ENCODE measurements around the gene PBOV1.

Gene PBOV1

GRCh38 chr6:138182939-138183789 is 35.1 kb downstream of the PBOV1 start:
- no peak for TF ChIP-seq CTCF (conservative IDR thresholded peaks at IDR 0.05)
- TF ChIP-seq ZFX (IDR thresholded peaks at IDR 0.05) = no peak
- peak overlapping the region; percentile 6; the same call in 1 of the 2 replicates for H3K27ac ChIP-seq

- no peak overlapping the region for H3K27ac ChIP-seq
- TF ChIP-seq CTCF (conservative IDR thresholded peaks at IDR 0.05) = no peak
- no peak for TF ChIP-seq ZFX (IDR thresholded peaks at IDR 0.05)
These were observed 41.5 kb downstream of the PBOV1 start for GRCh38 chr6:138176652-138177232.

- TF ChIP-seq CTCF (conservative IDR thresholded peaks at IDR 0.05) = no peak
- no peak for TF ChIP-seq ZFX (IDR thresholded peaks at IDR 0.05)
- no peak overlapping the region for H3K27ac ChIP-seq
These were observed 42.7 kb downstream of the PBOV1 start for GRCh38 chr6:138175596-138175995.

Measured in C4-2B (cell line).